GM19239 (cell line): ENCODE results near the gene TTLL3.

Experiments
- DNase-seq: peaks from one replicate; pipeline ENCODE4 v3.0.0; 2011; ENCODE audit warnings: low spot score; ENCODE audit not compliant: insufficient read length
- FAIRE-seq: peaks from 2 replicates; lab custom pipeline; 2011; peaks lifted over from hg19 to GRCh38; lab: Jason Lieb, UNC

The TTLL3 gene

GRCh38 chr3:9804996-9805395 is 5.1 kb upstream of the TTLL3 start:
- DNase-seq (no peak), FAIRE-seq (no peak)

DNA sequence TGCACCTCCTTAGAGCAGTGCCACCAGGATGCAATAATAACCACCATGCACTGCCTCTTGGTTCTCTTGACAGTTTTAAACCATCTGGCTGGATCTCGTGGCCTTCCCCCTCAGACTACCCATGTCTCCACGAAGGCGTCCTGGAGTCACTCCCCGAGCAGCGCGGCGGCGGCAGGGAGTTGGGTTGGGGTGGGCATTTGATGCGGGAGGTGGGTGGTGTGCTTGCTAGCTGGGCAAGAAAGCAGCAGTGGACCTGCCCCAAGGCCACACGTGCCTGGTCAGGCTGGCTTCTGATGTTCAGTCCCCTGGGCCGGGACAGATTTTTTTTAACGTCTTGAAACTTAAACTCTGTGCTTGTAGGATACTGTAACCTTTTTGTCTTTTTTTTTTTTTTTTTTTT is 3.9 kb upstream of the TTLL3 start:
- no peak for FAIRE-seq

GRCh38 chr3:9806688-9807589 is 3.1 kb upstream of the TTLL3 start:
- FAIRE-seq = no peak
- DNase-seq = no peak

More for the DNA sequence above, 3.9 kb upstream of the TTLL3 start:
- DNase-seq = no peak

- no peak for DNase-seq
- no peak for FAIRE-seq
Measured at GRCh38 chr3:9807981-9808344, 2.1 kb upstream of the TTLL3 start.

DNA sequence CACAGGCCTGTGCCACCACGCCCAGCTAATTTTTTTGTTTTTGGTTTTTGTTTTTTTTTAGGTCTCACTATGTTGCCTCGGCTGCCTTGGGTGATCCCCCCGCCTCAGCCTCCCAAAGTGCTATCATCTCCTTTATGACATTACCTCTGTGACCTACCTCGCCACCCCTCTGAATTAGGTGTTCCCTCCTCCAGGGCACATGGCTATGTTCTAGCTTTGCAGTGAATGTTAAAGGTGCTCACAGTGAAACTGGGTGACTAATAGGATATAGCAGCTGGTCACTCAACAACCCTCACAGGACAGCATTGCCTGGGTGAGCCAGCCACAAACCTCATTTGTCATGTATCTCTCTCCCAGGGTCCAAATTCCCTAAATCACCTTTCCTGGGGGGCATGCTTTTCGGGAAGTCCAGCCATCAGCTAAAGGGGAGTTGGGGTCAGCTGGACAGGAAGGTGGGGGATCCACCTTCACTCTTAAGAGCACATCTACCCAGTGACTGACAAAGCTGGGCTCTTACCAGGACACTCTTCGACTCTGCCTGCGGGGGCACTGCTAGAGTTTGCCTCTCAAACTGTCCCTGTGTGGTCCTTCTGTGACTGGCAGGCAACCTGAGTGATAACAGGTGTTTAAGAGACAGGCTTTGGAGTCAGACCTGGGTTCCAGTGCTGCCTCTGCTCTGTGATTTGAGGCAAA is 1.6 kb upstream of the TTLL3 start:
- peak; percentile 18 for FAIRE-seq
- peak; percentile 60 for DNase-seq

- FAIRE-seq = peak; percentile 73
- DNase-seq = no peak
Measured at GRCh38 chr3:9809239-9809614, 835 bp upstream of the TTLL3 start.

- no peak for DNase-seq
Measured at GRCh38 chr3:9810433-9810770, 340 bp downstream of the TTLL3 start.

GRCh38 chr3:9810846-9811245 is 784 bp downstream of the TTLL3 start:
- no peak for DNase-seq
- FAIRE-seq = no peak

More at GRCh38 chr3:9810433-9810770, 340 bp downstream of the TTLL3 start:
- no peak for FAIRE-seq

DNA sequence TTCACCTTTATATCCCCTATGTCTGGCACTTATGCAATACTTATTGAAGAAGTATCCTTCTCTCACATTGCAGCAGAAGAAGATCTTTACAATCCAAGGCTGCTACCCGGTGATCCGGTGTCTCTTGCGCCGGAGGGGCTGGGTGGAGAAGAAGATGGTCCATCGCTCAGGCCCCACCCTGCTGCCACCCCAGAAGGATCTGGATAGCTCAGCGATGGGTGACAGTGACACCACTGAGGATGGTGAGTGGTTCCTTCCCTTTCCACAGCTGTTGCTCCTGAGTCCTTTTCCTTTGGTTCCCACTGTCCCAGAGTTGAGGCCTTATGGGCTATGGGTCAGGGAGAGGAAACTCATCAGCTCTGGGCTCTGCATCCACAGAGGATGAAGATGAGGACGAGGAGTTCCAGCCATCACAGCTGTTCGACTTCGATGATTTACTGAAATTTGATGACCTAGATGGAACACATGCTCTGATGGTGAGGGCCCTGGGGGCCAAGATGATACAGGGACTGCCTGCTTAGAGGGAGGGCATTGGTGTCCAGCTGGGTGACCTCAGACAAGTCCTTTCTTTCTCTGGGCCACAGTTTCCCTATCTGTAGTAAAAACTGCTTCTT is 2.9 kb downstream of the TTLL3 start:
- DNase-seq = no peak
- FAIRE-seq = no peak

GRCh38 chr3:9815986-9816385 is 5.9 kb downstream of the TTLL3 start:
- DNase-seq (no peak), FAIRE-seq (no peak)

DNA sequence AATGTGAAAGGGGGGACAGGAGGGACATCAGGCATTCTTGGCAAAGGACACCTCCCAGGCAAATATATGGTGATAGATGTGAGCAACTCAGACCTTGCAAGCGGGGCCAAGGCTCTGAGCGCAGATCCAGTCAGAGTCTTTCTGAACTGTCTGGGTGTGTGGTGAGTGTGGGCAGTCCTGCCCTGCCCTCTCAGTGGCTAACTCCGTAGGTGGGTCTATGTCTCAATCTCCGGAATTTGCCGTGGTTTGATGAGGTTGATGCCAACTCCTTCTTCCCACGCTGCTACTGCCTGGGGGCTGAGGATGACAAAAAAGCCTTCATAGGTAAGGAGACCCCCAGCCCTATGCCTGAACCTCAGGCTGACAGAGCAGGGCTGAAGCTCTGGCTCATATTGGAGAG is 7.4 kb downstream of the TTLL3 start:
- DNase-seq (no peak), FAIRE-seq (no peak)

GRCh38 chr3:9818666-9819335 is 8.7 kb downstream of the TTLL3 start:
- DNase-seq = no peak
- FAIRE-seq = no peak

GRCh38 chr3:9820543-9820942 is 10.5 kb downstream of the TTLL3 start:
- DNase-seq (no peak), FAIRE-seq (no peak)

GRCh38 chr3:9820946-9821345 is 10.9 kb downstream of the TTLL3 start:
- no peak for FAIRE-seq

GRCh38 chr3:9825451-9826040 is 15.5 kb downstream of the TTLL3 start:
- FAIRE-seq (no peak), DNase-seq (no peak)

More at GRCh38 chr3:9820946-9821345, 10.9 kb downstream of the TTLL3 start:
- no peak for DNase-seq

GRCh38 chr3:9826815-9827573 is 16.9 kb downstream of the TTLL3 start:
- DNase-seq (no peak), FAIRE-seq (no peak)

DNA sequence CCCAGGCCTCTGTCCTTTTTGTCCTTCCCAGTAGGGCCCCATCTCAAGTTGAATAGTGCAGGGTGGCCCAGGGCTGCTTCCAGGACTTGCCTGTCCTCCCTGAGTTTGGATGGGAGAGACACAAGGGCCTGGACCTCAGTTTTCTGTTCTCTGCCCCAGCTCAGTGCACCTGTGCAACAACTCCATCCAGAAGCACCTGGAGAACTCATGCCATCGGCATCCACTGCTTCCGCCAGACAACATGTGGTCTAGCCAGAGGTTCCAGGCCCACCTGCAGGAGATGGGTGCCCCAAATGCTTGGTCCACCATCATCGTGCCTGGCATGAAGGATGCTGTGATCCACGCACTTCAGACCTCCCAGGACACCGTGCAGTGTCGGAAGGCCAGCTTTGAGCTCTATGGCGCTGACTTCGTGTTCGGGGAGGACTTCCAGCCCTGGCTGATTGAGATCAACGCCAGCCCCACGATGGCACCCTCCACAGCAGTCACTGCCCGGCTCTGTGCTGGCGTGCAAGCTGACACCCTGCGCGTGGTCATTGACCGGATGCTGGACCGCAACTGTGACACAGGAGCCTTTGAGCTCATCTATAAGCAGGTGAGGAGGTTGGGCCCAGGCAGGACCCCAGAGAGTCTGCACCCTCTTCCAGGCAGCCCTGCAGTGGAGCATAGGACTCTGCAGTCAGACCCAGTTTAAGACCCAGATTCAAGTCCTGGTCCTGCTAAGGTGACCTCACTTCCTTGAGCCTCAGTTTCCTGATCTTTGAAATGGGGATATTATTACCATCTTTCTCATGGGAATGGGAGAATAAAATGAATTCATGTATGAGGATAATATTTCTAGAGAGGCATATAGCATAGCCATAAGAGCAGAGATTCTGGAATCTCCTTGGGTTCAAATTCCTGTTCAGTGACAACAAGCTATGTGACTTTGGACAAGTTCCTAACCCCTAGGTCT is 19.0 kb downstream of the TTLL3 start:
- DNase-seq (no peak), FAIRE-seq (no peak)

GRCh38 chr3:9831253-9831652 is 21.2 kb downstream of the TTLL3 start:
- no peak for FAIRE-seq
- DNase-seq = no peak

DNA sequence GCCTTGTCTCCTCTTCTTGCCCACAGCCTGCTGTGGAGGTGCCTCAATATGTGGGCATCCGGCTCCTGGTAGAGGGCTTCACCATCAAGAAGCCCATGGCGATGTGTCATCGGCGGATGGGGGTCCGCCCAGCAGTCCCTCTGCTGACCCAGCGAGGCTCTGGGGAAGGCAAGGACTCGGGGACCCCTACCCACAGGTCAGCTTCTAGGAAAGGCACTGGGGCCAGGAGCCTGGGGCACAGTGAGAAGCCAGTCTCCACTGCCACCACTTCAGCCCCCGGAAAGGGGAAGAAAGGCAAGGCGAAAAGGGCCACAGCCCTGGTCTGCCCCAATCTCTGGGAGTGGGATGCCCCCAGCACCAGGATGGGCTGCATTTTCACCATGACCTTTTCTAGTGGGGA is 23.0 kb downstream of the TTLL3 start:
- DNase-seq (no peak), FAIRE-seq (no peak)
